ENCODE results near the gene CD320. TPM values are rescaled to one million over a fixed set of nuclear protein-coding genes. Genes with fewer than 3 reads are reported as not detected.

Gene CD320
- total and polyA plus RNA-seq, 2 experiments from 2014 or later, result 87.0 to 124 TPM

GRCh38 chr19:8336072-8336569, 28.0 kb upstream of the CD320 start (continued):
- TF ChIP-seq CTCF (conservative IDR thresholded peaks at IDR 0.05; ENCODE audit: low read depth in 2 of 2) (no peak), STAT1 (IDR thresholded peaks at IDR 0.05; ENCODE audit: unreplicated experiment) (no peak), CREB1 (CRISPR knock-in tag; IDR thresholded peaks at IDR 0.05; ENCODE audit: low read depth) (no peak), JUNB (IDR thresholded peaks at IDR 0.05; ENCODE audit: unreplicated experiment) (no peak), ETS1 (IDR thresholded peaks at IDR 0.05) (no peak), EZH2 (IDR thresholded peaks at IDR 0.05; ENCODE audit: low read depth, unreplicated experiment) (no peak)

- Histone ChIP-seq H3K4me3 (peak overlapping the region; percentile 68), H3K9me2 (ENCODE audit: insufficient read depth) (no peaks in the 10 kb centered on the region), H3K79me2 (replicated peaks; ENCODE audit: insufficient read depth) (no peaks in the 10 kb centered on the region), H4K20me1 (replicated peaks; ENCODE audit: insufficient read depth) (no peaks in the 10 kb centered on the region), H3K4me2 (peak overlapping the region; percentile 91), H2AFZ (peak overlapping the region; percentile 69), H3K27ac (ENCODE audit: low read depth) (no peak overlapping the region), H3F3A (replicated peaks; ENCODE audit: low read depth) (peaks cover 10% of the 10 kb centered on the region), H3K36me3 (ENCODE audit: insufficient read depth) (no peaks in the 10 kb centered on the region), H3K27me3 (ENCODE audit: insufficient read depth) (peaks cover 47% of the 10 kb centered on the region), H3K4me1 (ENCODE audit: insufficient read depth) (peaks cover 18% of the 10 kb centered on the region)
- H3K4me1 Mint-ChIP-seq, result peaks cover 13% of the 10 kb centered on the region
- H3K27me3 Mint-ChIP-seq (ENCODE audit: insufficient read depth, low read depth, poor library complexity), result peaks cover 53% of the 10 kb centered on the region
- TF ChIP-seq ZNF114 (CRISPR knock-in tag; IDR thresholded peaks at IDR 0.05) (no peak), CTCF (conservative IDR thresholded peaks at IDR 0.05; ENCODE audit: low read depth in 2 of 2) (peak; percentile 39 to 58), JUNB (IDR thresholded peaks at IDR 0.05; ENCODE audit: unreplicated experiment) (no peak)
- DNase-seq (ENCODE audit: low spot score), result peak; percentile 76
- no peaks in the 10 kb centered on the region for H3K9me3 Mint-ChIP-seq
- no peak overlapping the region for H3K27ac Mint-ChIP-seq
- ATAC-seq, result peak; percentile 41
- H3K36me3 Mint-ChIP-seq (ENCODE audit: low read depth), result no peaks in the 10 kb centered on the region
- peak overlapping the region; percentile 56 for H3K4me3 Mint-ChIP-seq
These were observed 27.3 kb upstream of the CD320 start for GRCh38 chr19:8335343-8336071.
